K562 (cell line): ENCODE data around the gene BEST3.

ENCODE experiments used
- HDAC8 ChIP-seq: fragments of 450-650 bp; IDR thresholded peaks from 2 replicates; pipeline ENCODE4 v1.6.1; 2016; ENCODE audit warnings: mild to moderate bottlenecking, missing genetic modification characterization, moderate library complexity, missing compliant biosample characterization
- HLTF ChIP-seq: fragments of 450-650 bp; IDR thresholded peaks from 2 replicates; pipeline ENCODE4 v1.6.1; 2016
- MAX ChIP-seq: sonication (generic); formaldehyde crosslinking; IDR thresholded peaks from 2 replicates; pipeline ENCODE4 v1.9.0; 2022; ENCODE audit warnings: mild to moderate bottlenecking, missing genetic modification reagents
- MAZ ChIP-seq, 2 experiments: fragments of 450-650 bp in 1 of 2; sonication (generic) in 1 of 2; formaldehyde crosslinking; IDR thresholded peaks in 1 of 2; conservative IDR thresholded peaks in 1 of 2; 2 replicates each; pipeline versions ENCODE4 v1.4.0 to v1.5.0; 2020; ENCODE audit warnings: mild to moderate bottlenecking in 1 of 2, missing genetic modification reagents in 1 of 2
- MCM5 ChIP-seq: fragments of 450-650 bp; IDR thresholded peaks from 2 replicates; pipeline ENCODE4 v1.6.1; 2016; ENCODE audit warnings: low read depth
- MYNN ChIP-seq, 2 experiments: sonication (generic); formaldehyde crosslinking in 1 of 2; IDR thresholded peaks; 2 replicates each; pipeline versions ENCODE4 v1.5.0 to v1.6.1; 2016 to 2020; ENCODE audit warnings: antibody characterized with exemption in 1 of 2, missing genetic modification reagents in 1 of 2
- POLR2AphosphoS2 ChIP-seq: IDR thresholded peaks from 2 replicates; pipeline ENCODE4 v1.6.1; 2012; ENCODE audit warnings: low read length, improper control_type of control experiment
- SMC3 ChIP-seq: conservative IDR thresholded peaks from 2 replicates; pipeline ENCODE4 v1.6.1; 2011; ENCODE audit warnings: low read depth, low read length, improper control_type of control experiment; ENCODE audit not compliant: insufficient read depth
- ZNF224 ChIP-seq: sonication (generic); formaldehyde crosslinking; IDR thresholded peaks from 2 replicates; pipeline ENCODE4 v1.8.0; 2022; ENCODE audit warnings: mild to moderate bottlenecking, missing genetic modification reagents
- ZNF384 ChIP-seq: IDR thresholded peaks from 2 replicates; pipeline ENCODE4 v1.6.1; 2012; ENCODE audit warnings: low read depth, low read length, improper control_type of control experiment
- ZNF707 ChIP-seq: fragments of 250-450 bp; sonication (Bioruptor Pico); conservative IDR thresholded peaks from 2 replicates; pipeline ENCODE4 v1.8.0; 2022; ENCODE audit warnings: inconsistent platforms, mild to moderate bottlenecking, moderate library complexity
- ZNF764 ChIP-seq: fragments of 250-450 bp; sonication (Bioruptor Pico); IDR thresholded peaks from 2 replicates; pipeline ENCODE4 v1.4.0; 2020; ENCODE audit warnings: low read depth, mild to moderate bottlenecking, moderate library complexity
- TF ChIP-seq, protein P1 (sequence below): sonication (generic); formaldehyde crosslinking; IDR thresholded peaks from 2 replicates; pipeline ENCODE4 v1.8.0; 2023; ENCODE audit warnings: missing genetic modification reagents, mild to moderate bottlenecking, borderline replicate concordance
- TF ChIP-seq, protein P2 (sequence below), 3 experiments: IDR thresholded peaks in 2 of 3; conservative IDR thresholded peaks in 1 of 3; 2 replicates each; pipeline ENCODE4 v1.5.1; 2011 to 2012; ENCODE audit warnings: low read length in 3 of 3, mild to moderate bottlenecking in 3 of 3, control low read depth in 2 of 3, improper control_type of control experiment in 1 of 3, inconsistent platforms in 1 of 3, low read depth in 1 of 3, mixed read lengths in 1 of 3, moderate library complexity in 1 of 3; ENCODE audit not compliant: insufficient read depth in 2 of 3

- TF ChIP-seq, protein P1, sequence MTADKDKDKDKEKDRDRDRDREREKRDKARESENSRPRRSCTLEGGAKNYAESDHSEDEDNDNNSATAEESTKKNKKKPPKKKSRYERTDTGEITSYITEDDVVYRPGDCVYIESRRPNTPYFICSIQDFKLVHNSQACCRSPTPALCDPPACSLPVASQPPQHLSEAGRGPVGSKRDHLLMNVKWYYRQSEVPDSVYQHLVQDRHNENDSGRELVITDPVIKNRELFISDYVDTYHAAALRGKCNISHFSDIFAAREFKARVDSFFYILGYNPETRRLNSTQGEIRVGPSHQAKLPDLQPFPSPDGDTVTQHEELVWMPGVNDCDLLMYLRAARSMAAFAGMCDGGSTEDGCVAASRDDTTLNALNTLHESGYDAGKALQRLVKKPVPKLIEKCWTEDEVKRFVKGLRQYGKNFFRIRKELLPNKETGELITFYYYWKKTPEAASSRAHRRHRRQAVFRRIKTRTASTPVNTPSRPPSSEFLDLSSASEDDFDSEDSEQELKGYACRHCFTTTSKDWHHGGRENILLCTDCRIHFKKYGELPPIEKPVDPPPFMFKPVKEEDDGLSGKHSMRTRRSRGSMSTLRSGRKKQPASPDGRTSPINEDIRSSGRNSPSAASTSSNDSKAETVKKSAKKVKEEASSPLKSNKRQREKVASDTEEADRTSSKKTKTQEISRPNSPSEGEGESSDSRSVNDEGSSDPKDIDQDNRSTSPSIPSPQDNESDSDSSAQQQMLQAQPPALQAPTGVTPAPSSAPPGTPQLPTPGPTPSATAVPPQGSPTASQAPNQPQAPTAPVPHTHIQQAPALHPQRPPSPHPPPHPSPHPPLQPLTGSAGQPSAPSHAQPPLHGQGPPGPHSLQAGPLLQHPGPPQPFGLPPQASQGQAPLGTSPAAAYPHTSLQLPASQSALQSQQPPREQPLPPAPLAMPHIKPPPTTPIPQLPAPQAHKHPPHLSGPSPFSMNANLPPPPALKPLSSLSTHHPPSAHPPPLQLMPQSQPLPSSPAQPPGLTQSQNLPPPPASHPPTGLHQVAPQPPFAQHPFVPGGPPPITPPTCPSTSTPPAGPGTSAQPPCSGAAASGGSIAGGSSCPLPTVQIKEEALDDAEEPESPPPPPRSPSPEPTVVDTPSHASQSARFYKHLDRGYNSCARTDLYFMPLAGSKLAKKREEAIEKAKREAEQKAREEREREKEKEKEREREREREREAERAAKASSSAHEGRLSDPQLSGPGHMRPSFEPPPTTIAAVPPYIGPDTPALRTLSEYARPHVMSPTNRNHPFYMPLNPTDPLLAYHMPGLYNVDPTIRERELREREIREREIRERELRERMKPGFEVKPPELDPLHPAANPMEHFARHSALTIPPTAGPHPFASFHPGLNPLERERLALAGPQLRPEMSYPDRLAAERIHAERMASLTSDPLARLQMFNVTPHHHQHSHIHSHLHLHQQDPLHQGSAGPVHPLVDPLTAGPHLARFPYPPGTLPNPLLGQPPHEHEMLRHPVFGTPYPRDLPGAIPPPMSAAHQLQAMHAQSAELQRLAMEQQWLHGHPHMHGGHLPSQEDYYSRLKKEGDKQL (CRISPR knock-in tag): no peak
- TF ChIP-seq ZNF707 (no peak), ZNF224 (no peak), POLR2AphosphoS2 (no peak), SMC3 (no peak), MAX (CRISPR knock-in tag) (no peak), MYNN (IDR thresholded peaks at IDR 0.05) (no peak), MYNN (CRISPR knock-in tag; IDR thresholded peaks at IDR 0.05) (no peak), ZNF764 (CRISPR knock-in tag) (no peak), MCM5 (no peak), MAZ (CRISPR knock-in tag; conservative IDR thresholded peaks at IDR 0.05 in 1 of 2, IDR thresholded peaks at IDR 0.05 in 1 of 2) (no peak), HLTF (no peak), ZNF384 (no peak), HDAC8 (tag) (no peak)
- TF ChIP-seq, protein P2, sequence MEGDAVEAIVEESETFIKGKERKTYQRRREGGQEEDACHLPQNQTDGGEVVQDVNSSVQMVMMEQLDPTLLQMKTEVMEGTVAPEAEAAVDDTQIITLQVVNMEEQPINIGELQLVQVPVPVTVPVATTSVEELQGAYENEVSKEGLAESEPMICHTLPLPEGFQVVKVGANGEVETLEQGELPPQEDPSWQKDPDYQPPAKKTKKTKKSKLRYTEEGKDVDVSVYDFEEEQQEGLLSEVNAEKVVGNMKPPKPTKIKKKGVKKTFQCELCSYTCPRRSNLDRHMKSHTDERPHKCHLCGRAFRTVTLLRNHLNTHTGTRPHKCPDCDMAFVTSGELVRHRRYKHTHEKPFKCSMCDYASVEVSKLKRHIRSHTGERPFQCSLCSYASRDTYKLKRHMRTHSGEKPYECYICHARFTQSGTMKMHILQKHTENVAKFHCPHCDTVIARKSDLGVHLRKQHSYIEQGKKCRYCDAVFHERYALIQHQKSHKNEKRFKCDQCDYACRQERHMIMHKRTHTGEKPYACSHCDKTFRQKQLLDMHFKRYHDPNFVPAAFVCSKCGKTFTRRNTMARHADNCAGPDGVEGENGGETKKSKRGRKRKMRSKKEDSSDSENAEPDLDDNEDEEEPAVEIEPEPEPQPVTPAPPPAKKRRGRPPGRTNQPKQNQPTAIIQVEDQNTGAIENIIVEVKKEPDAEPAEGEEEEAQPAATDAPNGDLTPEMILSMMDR (IDR thresholded peaks at IDR 0.05 in 2 of 3, conservative IDR thresholded peaks at IDR 0.05 in 1 of 3; ENCODE audit: insufficient read depth in 2 of 3, low read depth in 1 of 3, low read length in 3 of 3): no peak
Observed at GRCh38 chr12:69610126-69610525, 89.0 kb downstream of the BEST3 start.
